GM20000 (cell line): Measurements from ENCODE around the gene STX4.

Source experiments
- DNase-seq: peaks from one replicate; pipeline ENCODE4 v3.0.0; 2012; ENCODE audit warnings: low spot score
- TF ChIP-seq, protein P1 (sequence below): IDR thresholded peaks from 2 replicates; pipeline ENCODE4 v1.5.1; 2012; ENCODE audit warnings: mild to moderate bottlenecking, control low read depth; ENCODE audit errors: extremely low read depth, missing control alignments

Gene STX4

GRCh38 chr16:31083556-31083955 is 50.2 kb downstream of the STX4 start:
- no peak for DNase-seq
- TF ChIP-seq, protein P1, sequence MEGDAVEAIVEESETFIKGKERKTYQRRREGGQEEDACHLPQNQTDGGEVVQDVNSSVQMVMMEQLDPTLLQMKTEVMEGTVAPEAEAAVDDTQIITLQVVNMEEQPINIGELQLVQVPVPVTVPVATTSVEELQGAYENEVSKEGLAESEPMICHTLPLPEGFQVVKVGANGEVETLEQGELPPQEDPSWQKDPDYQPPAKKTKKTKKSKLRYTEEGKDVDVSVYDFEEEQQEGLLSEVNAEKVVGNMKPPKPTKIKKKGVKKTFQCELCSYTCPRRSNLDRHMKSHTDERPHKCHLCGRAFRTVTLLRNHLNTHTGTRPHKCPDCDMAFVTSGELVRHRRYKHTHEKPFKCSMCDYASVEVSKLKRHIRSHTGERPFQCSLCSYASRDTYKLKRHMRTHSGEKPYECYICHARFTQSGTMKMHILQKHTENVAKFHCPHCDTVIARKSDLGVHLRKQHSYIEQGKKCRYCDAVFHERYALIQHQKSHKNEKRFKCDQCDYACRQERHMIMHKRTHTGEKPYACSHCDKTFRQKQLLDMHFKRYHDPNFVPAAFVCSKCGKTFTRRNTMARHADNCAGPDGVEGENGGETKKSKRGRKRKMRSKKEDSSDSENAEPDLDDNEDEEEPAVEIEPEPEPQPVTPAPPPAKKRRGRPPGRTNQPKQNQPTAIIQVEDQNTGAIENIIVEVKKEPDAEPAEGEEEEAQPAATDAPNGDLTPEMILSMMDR: no peak

GRCh38 chr16:31083981-31084380 is 50.6 kb downstream of the STX4 start:
- TF ChIP-seq, protein P1: no peak
- DNase-seq: no peak

- TF ChIP-seq, protein P1: no peak
- no peak for DNase-seq
These were observed 51.4 kb downstream of the STX4 start for GRCh38 chr16:31084584-31085302.

GRCh38 chr16:31085411-31085810 is 52.1 kb downstream of the STX4 start:
- no peak for DNase-seq
- TF ChIP-seq, protein P1: no peak

DNA sequence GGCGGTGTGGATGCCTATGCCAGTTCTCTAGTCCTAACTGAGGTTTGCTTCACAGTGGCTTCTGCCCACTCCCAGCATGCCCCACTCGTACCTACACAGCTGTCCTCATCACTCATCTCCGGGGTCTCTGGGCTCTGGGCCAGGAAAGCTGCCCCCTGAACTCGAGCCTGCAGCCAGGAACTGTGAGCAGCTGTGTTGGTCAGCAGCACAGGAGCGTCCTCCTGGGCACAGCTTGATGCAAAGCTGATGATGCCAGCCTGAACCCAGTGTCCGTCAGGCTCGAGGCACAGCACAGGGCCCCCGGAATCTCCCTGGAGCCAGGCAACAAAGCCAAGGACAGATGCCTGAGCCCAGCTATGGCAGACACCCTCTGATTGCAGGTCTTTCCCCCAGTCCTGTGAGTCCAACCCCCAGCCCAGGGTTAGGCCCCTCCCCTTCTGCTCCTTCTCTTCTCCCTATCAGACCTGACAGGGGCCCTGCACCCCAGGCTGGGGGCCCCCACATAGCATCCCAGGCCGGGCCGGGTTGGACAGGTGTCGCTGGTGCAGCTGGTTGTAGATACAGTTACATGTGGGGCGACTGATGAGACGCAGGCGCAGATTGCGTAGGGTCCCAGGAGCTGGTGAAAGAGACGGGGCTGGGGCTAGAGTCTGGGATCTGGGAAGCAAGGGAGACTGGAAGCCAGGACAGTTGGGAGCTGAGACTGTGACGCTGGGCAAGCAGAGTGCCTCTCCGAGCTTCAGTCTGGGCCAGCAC is 52.7 kb downstream of the STX4 start:
- TF ChIP-seq, protein P1: no peak
- DNase-seq: no peak

- DNase-seq: no peak
- TF ChIP-seq, protein P1: no peak
These were observed 53.2 kb downstream of the STX4 start for GRCh38 chr16:31086629-31086906.

DNA sequence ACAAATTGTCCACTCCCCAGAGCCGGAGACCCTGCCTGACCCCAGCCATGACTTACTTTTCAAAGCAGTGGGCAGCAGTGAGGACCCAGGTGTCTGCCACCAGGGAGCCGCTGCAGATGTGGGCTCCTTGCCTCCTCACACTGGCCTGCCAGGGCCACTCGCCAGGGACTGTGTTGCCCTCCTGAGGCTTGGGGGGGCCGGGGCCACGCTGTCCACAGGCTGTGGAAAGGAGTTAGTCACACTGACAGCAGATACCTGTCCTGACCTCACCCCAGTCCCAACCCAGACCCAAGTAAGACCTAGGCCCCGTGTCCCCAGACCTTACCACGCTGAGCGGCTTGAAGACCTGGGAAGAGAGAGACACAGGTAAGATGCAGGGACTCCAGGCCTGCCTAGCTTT is 54.1 kb downstream of the STX4 start:
- no peak for DNase-seq
- TF ChIP-seq, protein P1: no peak
